GDM1 (cell line): Measurements from ENCODE around the gene PMM1.
"Not testable (repeated sequence)": the region's sequence is repeated elsewhere in the genome, so short reads cannot be mapped to it uniquely, and the experiment has no call there.

Experiments used
- DNase-seq: peaks from one replicate; lab custom pipeline; 2025; lab: John Stamatoyannopoulos, UW

PMM1 gene

DNA sequence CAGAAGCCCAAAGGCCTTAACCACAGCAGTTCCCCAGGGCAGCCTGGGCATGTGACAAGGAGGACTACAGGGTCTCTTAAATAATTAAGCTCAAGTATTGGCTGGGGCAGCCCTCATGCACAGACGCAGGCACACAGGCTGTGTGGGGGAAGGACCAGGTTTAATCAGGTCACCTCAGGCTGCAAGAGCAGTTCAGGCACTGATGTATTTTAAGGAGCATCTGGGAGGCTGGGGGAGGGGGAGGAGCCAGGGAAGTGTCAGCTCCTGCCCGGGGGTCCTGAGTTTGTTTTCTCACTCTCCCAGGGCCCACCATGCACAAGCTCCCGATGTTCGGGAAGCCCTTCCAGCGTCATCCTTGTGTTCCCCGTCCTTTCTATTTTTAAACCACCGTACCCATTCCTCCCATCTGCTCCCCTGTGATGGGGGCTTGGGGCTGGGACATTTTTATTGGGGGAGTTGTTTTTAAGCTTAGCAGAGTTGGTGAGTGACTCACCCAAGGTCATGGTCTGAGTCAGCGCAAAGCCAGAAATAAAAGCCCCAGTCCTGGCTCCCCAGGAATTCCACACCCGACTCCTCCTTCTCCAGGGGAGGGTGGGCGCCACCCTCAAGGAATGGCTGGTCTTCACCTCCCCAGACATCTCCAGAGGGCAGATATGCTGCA, 26.5 kb downstream of the PMM1 start:
- no peak for DNase-seq

DNA sequence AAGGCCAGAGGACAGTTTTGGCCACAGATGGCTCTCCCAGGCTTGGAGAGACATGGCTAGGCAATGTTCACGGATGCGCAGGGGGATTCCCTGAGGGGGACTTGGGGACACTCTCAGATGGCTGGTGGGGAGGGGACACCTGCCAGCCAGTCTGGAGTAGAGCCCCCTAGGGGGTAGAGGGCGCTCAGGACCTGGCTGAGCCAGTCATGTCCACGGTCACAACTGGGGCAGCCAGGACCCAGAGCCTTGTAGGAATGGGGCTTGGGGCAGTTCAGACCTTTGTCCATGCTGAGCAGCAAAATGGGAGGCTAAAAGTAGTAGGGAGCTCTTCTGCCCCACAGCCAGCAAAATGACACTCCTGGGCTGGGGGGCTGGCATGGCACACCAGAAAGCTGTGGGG, 27.2 kb downstream of the PMM1 start:
- no peak for DNase-seq

DNA sequence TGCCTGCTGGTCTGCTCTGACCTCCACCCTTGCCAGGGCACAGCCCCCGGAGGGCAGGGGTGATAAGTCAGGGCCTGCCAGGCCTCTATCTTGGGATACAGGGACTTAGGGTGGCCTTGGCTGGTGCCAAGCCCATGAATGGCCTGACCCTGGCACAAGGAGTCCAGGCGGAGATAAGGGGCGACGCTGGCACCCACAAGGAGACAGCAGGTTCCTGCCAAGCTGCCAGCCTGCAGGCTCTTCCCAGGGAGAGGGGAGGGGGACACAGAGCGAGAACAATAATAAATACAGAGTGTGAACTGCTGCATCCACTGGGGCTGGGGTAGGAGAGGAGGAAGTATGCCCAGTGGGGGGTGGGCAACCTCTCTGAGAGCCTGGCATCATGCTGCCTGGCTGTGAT, 27.9 kb downstream of the PMM1 start:
- no peak for DNase-seq

DNA sequence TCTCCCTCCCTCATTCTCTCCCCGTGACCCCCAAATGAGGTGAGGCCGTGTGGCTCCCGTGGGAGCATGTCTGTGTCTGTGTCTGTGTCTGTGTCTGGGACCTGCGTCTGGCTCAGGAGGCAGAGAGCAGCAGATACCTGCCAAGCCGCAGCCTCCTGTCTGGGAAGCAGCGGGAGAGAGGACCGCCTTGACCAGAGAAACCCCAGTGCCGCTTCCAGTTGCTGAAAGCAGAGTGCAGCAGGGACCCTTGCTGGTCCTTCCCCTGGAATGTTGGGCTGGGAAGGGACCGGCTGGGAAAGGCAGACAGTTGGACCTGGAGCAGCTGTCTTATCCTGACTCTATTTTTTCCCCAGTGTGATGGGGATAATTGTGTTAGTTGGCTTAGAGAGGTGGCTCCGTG, 28.3 kb downstream of the PMM1 start:
- no peak for DNase-seq

DNA sequence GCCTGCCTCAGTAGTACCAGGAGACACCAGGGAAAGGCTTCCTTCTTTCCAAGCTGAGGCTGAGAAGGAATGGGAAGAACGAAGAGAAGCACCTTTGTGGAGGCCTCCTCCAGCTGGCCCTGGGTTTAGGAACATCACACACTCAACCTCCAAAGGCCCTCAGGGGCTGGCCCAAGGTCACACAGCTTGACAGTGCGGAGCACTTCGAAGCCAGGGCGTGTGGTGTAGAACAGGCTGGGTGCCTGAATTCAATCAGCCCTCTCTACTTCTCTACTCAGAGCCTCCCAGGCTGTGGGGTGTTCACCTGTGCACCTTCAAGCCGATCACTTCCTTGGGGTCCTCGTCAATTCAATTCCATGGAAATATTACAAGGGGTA, 29.6 kb downstream of the PMM1 start:
- no peak for DNase-seq

DNA sequence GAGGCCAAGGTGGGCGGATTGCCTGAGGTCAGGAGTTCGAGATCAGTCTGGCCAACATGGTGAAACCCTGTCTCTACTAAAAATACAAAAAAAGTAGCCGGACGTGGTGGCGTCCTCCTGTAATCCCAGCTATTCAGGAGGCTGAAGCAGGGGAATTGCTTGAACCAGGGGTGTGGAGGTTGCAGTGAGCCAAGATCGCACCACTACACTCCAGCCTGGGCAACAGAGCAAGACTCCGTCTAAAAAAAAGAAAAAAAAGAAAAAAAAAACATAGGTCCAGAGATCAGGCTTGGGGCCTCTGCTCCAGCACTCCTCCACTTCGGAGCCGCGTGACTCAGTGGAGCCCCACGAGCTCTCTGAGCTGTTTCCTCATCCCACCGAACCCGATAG, 31.4 kb downstream of the PMM1 start:
- DNase-seq: not testable (repeated sequence)

DNA sequence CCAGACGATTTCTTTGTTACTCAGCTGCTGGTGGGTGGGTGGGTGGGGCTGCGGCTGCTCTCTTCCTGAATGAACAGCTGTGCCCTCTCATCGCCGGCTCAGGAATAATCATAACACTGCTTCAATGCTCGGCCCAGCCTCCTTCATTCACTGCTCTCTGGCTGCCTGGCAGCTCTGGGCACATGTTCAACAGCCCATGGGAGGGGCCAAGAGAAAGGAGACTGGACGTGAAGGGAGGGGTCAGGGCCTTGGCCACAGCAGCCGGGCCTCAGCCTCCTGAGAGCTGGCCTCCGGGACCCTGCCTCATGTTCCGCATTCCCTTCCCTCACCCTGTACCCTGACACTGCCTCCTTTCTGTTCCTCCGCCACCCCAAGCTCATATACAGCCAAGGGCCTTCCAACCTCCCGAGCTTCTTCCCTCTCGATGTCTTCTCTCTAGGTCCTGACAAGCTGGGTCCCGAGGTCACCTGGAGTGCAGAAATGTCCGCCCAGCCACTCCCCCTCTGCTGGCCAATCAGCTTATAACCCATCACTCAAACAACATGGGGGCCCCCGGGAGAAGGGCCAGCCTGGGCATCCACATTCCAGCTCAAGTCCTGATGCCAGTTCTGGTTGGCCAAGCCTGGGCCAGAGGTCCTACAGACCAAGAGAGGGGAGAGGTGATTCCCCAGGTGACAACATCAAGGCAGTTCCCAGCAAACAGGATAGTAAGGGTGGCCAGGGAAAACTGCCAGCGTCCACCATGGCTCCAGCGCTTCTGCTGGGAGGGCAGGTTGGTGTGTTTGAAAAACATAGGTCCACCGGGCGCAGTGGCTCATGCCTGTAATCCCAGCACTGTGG, 32.0 kb downstream of the PMM1 start:
- DNase-seq: no peak

DNA sequence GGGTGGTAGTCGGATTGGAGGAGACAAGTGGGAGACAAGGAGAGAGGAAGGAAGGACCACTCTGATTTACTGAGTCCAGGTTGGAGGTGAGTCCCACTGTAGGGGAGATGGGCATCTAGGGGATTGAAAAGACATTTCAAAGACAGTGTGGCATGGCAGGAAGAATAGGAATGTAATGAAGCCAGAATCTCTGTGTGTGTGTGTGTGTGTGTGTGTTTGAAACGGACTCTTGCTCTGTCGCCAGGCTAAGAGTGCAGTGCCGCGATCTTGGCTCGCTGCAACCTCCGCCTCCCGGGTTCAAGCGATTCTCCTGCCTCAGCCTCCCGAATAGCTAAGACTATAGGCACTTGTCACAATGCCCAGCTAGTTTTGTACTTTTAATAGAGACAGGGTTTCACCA, 33.1 kb downstream of the PMM1 start:
- DNase-seq: no peak

DNA sequence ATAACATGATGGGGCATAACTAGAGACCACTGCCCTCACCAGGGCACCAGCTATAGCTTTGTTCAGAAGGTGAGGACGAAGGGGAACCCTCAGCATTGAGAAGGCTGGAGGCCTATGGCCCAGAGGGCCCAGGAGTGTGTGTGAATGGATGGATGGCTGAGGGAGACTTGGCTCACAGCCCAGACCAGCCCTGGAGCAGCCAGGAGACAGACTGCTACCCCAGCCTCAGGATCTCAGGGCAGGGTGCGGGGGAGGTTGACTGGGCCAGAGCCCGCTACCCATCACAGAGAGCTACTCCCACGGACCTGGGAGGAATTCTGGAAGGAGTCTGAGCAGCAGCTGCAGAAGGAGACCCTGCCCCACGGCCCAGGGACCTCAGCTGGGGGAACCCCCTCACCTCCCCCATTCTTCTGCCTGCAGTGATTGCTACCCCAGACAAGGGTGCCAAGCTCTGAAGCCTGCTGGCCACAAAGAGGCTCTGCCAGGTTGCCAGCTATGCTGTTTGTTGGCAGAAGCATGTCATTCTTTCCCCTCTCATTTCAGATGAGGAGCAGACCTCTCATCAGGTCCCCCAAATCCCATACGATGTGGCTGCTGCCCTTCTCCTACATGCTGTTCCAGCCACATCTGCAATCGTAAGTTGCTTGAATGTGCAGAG, 34.2 kb downstream of the PMM1 start:
- DNase-seq: no peak

DNA sequence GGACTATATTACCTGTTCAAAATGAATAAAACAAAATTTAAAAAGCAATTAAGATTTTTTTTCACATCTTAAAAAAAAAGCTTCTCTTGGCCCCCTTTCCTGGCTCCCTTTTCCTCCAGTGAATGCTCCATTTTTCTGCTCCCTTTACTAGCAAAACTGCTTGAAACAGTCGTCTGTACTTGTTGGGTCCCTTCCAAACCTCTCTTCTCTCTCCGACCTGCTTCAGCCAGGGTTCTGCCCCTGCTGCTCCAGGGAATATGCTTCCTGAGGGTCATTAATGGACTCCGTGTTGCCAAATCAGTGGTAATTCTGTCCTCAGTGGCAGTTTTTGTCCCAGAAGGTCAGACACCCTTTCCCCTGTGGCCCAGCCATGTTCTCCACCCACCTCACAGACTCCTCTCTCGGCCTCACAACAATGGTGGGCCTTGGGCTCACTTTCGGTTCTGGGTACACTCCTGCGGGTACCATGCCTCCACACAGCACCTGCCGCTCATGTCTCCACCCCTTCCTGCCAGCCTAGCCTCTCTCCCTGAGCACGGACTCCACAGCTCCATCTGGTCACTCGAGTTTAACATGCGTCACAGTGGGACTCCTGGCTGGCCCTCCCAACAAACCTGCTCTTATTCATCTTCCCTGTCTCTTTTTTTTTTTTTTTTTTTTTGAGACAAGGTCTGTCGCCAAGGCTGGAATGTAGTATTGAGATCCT, 37.6 kb downstream of the PMM1 start:
- DNase-seq: no peak

DNA sequence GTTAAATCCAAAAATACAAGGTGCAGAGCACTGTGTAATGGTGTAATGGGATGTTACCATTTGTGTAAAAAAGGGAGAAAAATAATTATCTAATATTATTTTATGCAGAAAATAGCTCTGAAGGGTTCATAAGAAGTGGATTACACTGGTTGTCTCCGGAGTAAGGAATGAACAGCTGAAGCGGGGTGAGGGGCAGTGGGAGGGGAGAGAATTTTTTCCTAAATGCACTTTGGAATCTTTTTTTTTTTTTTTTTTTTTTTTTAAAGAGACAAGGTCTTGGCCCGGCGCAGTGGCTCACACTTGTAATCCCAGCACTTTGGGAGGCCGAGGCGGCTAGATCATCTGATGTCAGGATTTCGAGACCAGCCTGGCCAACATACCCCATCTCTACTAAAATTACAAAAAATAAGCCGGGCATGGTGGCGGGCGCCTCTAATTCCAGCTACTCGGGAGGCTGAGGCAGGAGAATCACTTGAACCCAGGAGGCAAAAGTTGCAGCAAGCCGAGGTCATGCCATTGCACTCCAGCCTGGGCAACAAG, 38.6 kb downstream of the PMM1 start:
- no peak for DNase-seq

DNA sequence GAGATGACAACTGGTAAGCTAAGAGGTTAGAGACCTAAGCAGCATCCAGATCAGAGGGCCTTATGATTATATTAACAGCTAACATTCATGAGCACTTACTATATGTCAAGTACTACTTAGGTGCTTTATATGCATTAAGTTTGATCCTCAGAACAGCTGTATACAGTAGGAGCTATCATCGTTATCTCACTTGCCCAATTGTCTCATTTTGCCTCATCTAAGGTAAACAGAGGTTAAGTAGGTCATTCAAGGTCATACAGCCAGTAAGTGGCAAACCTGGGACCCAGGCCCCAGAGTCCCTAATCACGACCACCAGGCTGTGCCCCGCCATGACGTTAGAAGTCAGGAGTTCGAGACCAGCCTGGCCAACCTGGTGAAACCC, 40.8 kb downstream of the PMM1 start:
- DNase-seq: no peak

DNA sequence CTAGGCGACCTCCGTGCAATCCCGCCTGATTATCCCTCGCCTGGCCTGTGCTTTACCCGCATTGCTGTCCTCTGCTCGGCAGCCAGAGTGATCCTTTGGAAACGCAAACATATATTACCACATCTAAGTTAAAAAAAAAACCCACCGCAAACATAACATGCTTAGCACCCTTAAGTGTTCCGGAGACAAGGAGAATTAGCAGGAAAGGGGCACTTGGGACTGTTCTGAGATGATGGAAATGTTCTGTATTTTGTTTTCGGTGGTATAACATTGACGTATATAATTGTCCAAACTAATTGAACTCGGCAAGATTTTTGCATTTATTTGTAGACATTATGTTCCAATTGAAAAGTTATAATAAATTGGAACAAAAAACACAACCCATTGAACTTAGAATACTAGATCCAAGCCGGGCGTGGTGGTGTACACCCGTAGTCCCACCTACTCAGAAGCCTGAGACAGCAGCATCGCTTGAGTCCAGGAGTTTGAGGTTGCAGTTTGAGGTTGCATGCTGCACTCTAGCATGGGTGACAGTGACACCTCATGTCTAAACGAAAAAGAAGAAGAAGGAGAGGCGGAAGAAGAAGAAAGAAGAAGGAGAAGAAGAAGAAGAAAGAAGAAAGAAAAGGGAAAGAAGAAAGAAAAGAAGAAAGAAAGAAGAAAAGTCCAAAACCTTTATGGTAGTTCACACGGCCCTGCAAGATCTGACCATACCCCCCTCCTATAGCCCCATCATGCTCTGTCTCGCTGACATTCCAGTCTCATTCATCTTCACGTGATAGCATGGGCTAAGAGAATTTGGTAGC, 44.8 kb downstream of the PMM1 start:
- no peak for DNase-seq

DNA sequence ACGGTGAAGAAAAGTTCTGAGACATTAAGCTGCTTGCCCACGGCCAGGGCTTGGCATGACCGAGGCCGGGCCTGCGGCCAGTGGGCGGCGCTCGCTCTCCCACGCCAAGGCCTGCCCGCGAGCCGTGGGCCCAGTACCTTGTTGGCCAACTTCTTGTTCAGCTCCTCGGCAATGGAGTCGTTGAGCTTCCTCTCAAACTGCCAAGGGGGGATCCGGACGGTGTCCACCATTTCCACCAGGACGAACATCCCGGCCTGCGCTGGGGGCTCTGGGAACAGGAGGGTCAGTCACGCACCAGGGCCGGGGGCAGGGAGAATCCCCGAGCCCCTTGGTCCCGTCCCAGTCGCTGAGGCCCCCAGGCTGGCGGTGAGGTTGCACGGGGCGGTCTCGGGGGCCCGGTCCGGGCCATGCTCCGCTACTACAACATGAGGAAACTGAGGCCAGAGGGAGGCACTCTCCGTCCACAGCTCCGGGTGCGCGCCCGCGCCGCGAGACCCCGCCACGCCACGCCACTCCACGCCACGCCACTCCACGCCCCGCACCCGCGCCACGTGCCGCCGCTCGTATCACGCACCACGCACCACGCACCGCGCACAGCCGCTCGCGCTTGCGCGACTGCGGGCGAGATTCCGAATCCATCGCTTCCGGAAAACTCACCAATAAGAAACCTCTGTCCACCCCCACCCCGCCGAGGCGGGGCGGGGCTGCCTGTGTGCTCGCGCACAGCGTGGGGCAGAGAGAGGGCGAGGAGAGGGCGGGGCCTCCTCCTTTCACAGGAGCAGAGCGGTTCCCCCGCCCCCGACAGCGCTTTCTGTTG, 45.6 kb downstream of the PMM1 start, which contains the start of gene POLR3H:
Gene POLR3H, minus strand, starts transcription at position 617 of the 817 bp plus-strand sequence. Its CDS starts 369 bp downstream, at position 248.
- peak; percentile 95 for DNase-seq

DNA sequence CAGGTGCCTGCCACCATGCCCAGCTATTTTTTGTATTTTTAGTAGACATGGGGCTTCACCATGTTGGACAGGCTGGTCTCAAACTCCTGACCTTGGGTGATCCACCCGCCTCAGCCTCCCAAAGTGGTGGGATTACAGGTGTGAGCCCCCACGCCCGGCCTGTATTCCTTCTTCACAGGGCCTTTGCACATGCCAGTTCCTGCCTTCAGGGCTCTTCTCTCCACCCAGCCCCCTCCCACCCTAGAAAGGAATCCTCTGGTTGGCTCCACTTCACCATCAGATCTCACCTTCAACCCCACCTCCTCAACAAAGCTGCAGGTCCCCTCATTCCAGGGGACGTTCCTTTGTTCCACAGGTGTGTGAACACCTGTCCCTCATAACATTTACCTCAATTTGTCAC, 47.4 kb downstream of the PMM1 start:
- no peak for DNase-seq

DNA sequence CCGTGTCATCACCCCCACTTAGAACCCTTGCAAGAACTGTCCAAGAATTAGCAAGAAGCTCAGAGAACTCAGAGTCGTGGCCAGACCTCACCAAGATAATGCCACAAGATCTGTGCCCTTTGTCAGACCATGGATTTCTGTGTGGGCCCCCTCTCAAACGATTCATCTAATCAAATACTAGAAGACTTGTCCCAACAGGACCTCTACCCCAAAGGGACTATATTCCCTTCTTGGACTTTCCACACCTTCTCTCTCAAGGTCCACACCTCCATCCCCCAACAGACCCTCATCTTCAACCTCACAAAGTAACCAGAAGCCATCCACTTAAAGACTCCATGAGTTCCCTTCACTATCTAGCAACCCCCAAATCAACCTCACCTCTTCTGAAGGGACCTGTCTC, 48.2 kb downstream of the PMM1 start:
- DNase-seq: no peak

DNA sequence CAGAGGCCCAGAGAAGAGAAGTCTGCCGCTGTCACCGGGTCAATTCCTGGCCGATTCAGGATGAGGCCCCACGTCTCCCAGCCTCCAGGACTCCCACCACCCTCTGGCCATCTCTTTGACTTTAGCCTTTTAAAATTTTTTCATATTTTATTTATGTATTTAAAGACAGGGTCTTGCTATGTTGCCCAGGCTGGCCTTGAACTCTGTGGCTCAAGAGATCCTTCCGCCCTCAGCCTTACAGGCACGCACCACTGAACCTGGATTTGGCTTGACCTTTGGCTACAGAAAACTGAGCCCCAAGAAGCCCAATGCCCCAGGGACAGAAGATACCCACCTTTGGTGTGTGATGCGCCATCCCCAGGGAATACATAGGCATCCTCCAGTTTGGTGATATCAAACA, 49.3 kb downstream of the PMM1 start:
- DNase-seq: no peak

DNA sequence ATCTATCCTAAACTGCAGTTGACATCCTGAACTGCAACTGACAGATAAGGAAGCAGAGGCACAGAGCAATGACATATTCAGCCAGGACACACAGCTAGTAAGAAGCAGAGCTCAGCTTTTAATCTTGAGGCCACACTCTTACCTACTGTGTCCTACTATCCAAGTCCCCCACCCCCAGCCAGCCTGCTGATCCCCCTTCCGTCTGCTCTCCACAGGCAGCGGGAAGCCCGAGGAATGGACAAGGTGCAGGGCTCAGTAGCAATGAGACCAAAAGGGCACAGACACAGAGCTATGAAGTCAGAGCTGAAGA, 49.7 kb downstream of the PMM1 start:
- DNase-seq: no peak

DNA sequence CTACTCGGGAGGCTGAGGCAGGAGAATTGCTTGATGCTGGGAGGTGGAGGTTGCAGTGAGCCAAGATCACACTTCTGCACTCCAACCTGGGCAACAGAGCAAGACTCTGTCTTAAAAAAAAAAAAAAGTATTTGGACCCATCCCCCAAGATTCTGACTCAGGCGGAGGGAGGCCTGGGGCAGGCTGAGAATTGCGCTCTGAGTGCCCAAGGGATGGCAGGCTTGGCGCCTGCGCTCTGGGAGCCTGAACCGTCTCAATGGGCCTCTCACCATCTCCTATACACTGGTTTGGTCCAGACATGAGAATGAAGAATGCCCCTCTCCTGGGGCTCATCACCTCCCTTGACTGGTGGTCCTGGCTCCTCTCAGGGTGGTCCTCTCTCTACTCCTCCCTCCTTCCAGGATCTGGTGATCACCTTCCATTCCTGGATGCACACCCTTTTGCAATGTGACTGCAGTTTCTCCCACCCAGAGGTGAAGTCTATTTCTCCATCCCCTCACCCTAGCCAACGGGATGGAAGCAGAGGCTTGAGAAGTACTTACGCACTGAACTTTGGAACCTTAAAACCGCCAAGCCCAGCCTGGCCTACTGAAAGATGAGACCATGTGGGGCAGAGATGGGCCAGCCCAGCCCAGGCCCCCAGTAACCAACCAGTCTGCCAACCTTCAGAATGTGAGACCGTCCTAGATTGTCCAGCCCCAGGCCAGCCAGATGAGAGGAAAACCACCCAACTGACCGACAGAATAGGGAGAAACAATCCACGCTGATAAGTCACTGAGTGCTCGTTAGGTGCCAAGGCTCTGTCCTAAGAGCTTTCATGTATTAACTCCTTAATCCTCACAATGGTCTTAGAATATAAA, 50.3 kb downstream of the PMM1 start:
- DNase-seq: no peak

DNA sequence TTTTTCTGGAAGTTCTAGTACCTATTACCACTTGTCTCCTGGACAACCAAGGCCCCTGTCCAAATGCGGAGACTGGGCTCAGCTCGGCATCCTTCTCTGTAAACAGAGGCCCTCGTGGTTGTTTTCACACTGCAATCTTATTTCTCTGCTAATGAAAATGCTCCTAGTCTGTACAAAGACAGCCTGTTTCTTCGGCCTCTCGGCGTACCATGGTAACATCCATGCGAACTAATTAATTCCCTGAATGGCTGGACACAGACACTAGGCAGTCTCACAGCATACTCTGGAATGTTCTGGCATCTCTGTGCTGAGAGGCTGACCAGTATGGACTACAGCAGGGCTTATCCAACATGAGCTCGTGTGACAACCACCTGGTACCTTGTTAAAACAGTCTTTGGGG, 51.1 kb downstream of the PMM1 start:
- no peak for DNase-seq
